ENCODE results near the gene TFAP2A.

TFAP2A gene

GRCh38 chr6:10425975-10426780, 11.3 kb upstream of the TFAP2A start:
- no peak for DNase-seq (ENCODE audit: low read depth)

GRCh38 chr6:10425176-10425974, 10.5 kb upstream of the TFAP2A start:
- DNase-seq (ENCODE audit: low read depth), result no peak

- no peak for DNase-seq (ENCODE audit: low read depth)
These were observed 9.2 kb upstream of the TFAP2A start for GRCh38 chr6:10424040-10424439.

GRCh38 chr6:10422737-10423034, 7.8 kb upstream of the TFAP2A start:
- no peak for DNase-seq (ENCODE audit: low read depth)

GRCh38 chr6:10421921-10422736, 7.3 kb upstream of the TFAP2A start:
- no peak for DNase-seq (ENCODE audit: low read depth)

- no peak for DNase-seq (ENCODE audit: low read depth)
These were observed 6.5 kb upstream of the TFAP2A start for GRCh38 chr6:10421158-10421920.

GRCh38 chr6:10420546-10421157, 5.8 kb upstream of the TFAP2A start:
- DNase-seq (ENCODE audit: low read depth), result no peak

GRCh38 chr6:10419749-10420545, 5.1 kb upstream of the TFAP2A start:
- DNase-seq (ENCODE audit: low read depth), result no peak

- no peak for DNase-seq (ENCODE audit: low read depth)
These were observed 4.2 kb upstream of the TFAP2A start for GRCh38 chr6:10418862-10419748.

GRCh38 chr6:10418361-10418861, 3.5 kb upstream of the TFAP2A start:
- DNase-seq (ENCODE audit: low read depth), result no peak

- no peak for DNase-seq (ENCODE audit: low read depth)
These were observed 2.8 kb upstream of the TFAP2A start for GRCh38 chr6:10417681-10418104.

- DNase-seq (ENCODE audit: low read depth), result no peak
These were observed 2.2 kb upstream of the TFAP2A start for GRCh38 chr6:10416863-10417641.

- no peak for DNase-seq (ENCODE audit: low read depth)
These were observed 1.6 kb upstream of the TFAP2A start for GRCh38 chr6:10416516-10416862.

GRCh38 chr6:10415617-10416480, 975 bp upstream of the TFAP2A start:
- DNase-seq (ENCODE audit: low read depth), result no peak

GRCh38 chr6:10413850-10414738, 780 bp downstream of the TFAP2A start:
- DNase-seq (ENCODE audit: low read depth), result no peak

- DNase-seq (ENCODE audit: low read depth), result no peak
These were observed 1.5 kb downstream of the TFAP2A start for GRCh38 chr6:10413262-10413849.
